ENCODE measurements around the gene RGL1.

GRCh38 chr1:183812128-183812527, 7.2 kb downstream of the RGL1 start:
- no peak for TF ChIP-seq CTCF (conservative IDR thresholded peaks at IDR 0.05)
- no peak for TF ChIP-seq ZFX (IDR thresholded peaks at IDR 0.05)
